K562 (cell line): ENCODE measurements around the gene TGFBR3L. TPM values are rescaled to one million over a fixed set of nuclear protein-coding genes. Genes with fewer than 3 reads are reported as not detected.

Experiments
- BCOR ChIP-seq: fragments of 450-650 bp; IDR thresholded peaks from 2 replicates; pipeline ENCODE4 v1.6.1; 2016
- KAT2B ChIP-seq: IDR thresholded peaks from one replicate; pipeline ENCODE4 v1.6.1; 2012; ENCODE audit warnings: low read depth, mild to moderate bottlenecking, control low read depth, inconsistent platforms, low read length, moderate library complexity
- polyA plus RNA-seq, 8 experiments: library from polyadenylated mRNA; depleted of rRNA in 4 of 8; stranded (reverse) in 5 of 8; unstranded in 3 of 8; fragments of >200 nt; fragmentation: Nextera tagmentation in 2 of 8; fragmentation: Illumina TruSeq in 1 of 8; extraction: Ambion mirVana in 2 of 8; extraction: Trizol in 1 of 8; gene quantifications; 2 replicates each; pipeline versions ENCODE4 v1.2.1 to v1.2.3, GENCODE V29; 2011 to 2014; ENCODE audit warnings: inconsistent platforms in 1 of 8, missing spikeins in 1 of 8
- total RNA-seq, 7 experiments: library from RNA; depleted of rRNA in 6 of 7; stranded (reverse); fragments of >200 nt in 6 of 7; fragmentation: Illumina TruSeq in 2 of 7; extraction: Trizol in 2 of 7; gene quantifications; 2 replicates each; pipeline versions ENCODE4 v1.2.1 to v1.2.3, GENCODE V29; 2011 to 2021; ENCODE audit warnings: low replicate concordance in 1 of 7
- TF ChIP-seq, protein P1 (sequence below): fragments of 250-450 bp; sonication (Bioruptor Pico); IDR thresholded peaks from 2 replicates; pipeline ENCODE4 v1.5.0; 2020; ENCODE audit warnings: mild to moderate bottlenecking, borderline replicate concordance
- TF ChIP-seq, protein P2 (sequence below): sonication (generic); formaldehyde crosslinking; IDR thresholded peaks from 2 replicates; pipeline ENCODE4 v1.8.0; 2022; ENCODE audit warnings: mild to moderate bottlenecking, missing genetic modification reagents
- TF ChIP-seq, protein P3 (sequence below), 2 experiments: IDR thresholded peaks; 2 replicates each; pipeline ENCODE4 v1.6.1; 2011; ENCODE audit warnings: borderline replicate concordance in 1 of 2, control low read depth in 1 of 2, low read depth in 1 of 2, low read length in 1 of 2, mild to moderate bottlenecking in 1 of 2, mixed read lengths in 1 of 2, moderate library complexity in 1 of 2; ENCODE audit not compliant: insufficient read depth in 1 of 2, insufficient read length in 1 of 2, poor library complexity in 1 of 2, severe bottlenecking in 1 of 2; ENCODE audit errors: extremely low read depth in 1 of 2
- TF ChIP-seq, protein P4 (sequence below): fragments of 200-600 bp; sonication (generic); IDR thresholded peaks from one replicate; pipeline ENCODE4 v1.6.1; 2012; ENCODE audit warnings: mild to moderate bottlenecking, low read depth, low read length, inconsistent platforms

The TGFBR3L gene
- total and polyA plus RNA-seq, 9 of the 15 experiments (the other 6 are each of a cell fraction or from before 2014, with no cell fraction given) = not detected

DNA sequence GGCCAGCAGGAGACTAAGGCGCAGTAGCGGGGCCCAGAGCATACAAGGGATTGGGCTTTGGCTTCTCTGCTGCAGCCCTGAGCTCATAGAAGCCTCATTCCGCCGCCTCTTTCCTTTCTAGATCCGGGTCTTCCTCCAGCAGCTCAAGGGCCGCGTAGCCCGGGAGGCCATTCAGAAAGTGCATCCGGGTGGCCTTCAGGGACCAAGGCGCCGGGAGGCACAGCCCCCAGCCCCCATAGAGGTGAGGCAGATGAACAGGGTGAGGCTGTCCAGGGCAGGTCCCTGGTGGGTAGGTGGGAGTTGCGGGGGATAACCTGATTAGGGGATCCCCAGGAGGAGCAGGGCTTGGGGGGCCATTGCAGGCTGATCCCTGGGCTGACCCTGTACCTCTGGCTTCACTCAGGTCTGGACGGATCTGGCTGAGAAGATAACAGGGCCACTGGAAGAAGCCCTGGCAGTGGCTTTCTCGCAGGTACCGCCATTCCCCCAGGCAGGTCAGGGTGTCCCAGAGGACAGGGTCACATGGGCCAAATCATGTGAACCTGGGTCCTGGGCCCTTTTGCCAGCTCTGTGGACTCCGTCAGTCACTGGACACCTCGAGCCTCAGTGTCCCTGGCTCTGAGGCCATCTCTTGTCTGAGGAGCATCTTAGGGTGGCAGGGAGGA is 6.8 kb downstream of the TGFBR3L start (continued):
- TF ChIP-seq KAT2B = no peak
- TF ChIP-seq, protein P1, sequence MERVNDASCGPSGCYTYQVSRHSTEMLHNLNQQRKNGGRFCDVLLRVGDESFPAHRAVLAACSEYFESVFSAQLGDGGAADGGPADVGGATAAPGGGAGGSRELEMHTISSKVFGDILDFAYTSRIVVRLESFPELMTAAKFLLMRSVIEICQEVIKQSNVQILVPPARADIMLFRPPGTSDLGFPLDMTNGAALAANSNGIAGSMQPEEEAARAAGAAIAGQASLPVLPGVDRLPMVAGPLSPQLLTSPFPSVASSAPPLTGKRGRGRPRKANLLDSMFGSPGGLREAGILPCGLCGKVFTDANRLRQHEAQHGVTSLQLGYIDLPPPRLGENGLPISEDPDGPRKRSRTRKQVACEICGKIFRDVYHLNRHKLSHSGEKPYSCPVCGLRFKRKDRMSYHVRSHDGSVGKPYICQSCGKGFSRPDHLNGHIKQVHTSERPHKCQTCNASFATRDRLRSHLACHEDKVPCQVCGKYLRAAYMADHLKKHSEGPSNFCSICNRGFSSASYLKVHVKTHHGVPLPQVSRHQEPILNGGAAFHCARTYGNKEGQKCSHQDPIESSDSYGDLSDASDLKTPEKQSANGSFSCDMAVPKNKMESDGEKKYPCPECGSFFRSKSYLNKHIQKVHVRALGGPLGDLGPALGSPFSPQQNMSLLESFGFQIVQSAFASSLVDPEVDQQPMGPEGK = no peak
- TF ChIP-seq, protein P2, sequence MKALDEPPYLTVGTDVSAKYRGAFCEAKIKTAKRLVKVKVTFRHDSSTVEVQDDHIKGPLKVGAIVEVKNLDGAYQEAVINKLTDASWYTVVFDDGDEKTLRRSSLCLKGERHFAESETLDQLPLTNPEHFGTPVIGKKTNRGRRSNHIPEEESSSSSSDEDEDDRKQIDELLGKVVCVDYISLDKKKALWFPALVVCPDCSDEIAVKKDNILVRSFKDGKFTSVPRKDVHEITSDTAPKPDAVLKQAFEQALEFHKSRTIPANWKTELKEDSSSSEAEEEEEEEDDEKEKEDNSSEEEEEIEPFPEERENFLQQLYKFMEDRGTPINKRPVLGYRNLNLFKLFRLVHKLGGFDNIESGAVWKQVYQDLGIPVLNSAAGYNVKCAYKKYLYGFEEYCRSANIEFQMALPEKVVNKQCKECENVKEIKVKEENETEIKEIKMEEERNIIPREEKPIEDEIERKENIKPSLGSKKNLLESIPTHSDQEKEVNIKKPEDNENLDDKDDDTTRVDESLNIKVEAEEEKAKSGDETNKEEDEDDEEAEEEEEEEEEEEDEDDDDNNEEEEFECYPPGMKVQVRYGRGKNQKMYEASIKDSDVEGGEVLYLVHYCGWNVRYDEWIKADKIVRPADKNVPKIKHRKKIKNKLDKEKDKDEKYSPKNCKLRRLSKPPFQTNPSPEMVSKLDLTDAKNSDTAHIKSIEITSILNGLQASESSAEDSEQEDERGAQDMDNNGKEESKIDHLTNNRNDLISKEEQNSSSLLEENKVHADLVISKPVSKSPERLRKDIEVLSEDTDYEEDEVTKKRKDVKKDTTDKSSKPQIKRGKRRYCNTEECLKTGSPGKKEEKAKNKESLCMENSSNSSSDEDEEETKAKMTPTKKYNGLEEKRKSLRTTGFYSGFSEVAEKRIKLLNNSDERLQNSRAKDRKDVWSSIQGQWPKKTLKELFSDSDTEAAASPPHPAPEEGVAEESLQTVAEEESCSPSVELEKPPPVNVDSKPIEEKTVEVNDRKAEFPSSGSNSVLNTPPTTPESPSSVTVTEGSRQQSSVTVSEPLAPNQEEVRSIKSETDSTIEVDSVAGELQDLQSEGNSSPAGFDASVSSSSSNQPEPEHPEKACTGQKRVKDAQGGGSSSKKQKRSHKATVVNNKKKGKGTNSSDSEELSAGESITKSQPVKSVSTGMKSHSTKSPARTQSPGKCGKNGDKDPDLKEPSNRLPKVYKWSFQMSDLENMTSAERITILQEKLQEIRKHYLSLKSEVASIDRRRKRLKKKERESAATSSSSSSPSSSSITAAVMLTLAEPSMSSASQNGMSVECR = 0 out of 2 replicates have a peak, but pooled peaks have one; percentile 6
- TF ChIP-seq, protein P3, sequence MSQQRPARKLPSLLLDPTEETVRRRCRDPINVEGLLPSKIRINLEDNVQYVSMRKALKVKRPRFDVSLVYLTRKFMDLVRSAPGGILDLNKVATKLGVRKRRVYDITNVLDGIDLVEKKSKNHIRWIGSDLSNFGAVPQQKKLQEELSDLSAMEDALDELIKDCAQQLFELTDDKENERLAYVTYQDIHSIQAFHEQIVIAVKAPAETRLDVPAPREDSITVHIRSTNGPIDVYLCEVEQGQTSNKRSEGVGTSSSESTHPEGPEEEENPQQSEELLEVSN (IDR thresholded peaks at IDR 0.05; ENCODE audit: borderline replicate concordance in 1 of 2, extremely low read depth in 1 of 2, insufficient read depth in 1 of 2, insufficient read length in 1 of 2, low read depth in 1 of 2, low read length in 1 of 2, poor library complexity in 1 of 2, severe bottlenecking in 1 of 2) = peak in 1 of 2 experiments; percentile 7
- no peak for TF ChIP-seq BCOR
- TF ChIP-seq, protein P4, sequence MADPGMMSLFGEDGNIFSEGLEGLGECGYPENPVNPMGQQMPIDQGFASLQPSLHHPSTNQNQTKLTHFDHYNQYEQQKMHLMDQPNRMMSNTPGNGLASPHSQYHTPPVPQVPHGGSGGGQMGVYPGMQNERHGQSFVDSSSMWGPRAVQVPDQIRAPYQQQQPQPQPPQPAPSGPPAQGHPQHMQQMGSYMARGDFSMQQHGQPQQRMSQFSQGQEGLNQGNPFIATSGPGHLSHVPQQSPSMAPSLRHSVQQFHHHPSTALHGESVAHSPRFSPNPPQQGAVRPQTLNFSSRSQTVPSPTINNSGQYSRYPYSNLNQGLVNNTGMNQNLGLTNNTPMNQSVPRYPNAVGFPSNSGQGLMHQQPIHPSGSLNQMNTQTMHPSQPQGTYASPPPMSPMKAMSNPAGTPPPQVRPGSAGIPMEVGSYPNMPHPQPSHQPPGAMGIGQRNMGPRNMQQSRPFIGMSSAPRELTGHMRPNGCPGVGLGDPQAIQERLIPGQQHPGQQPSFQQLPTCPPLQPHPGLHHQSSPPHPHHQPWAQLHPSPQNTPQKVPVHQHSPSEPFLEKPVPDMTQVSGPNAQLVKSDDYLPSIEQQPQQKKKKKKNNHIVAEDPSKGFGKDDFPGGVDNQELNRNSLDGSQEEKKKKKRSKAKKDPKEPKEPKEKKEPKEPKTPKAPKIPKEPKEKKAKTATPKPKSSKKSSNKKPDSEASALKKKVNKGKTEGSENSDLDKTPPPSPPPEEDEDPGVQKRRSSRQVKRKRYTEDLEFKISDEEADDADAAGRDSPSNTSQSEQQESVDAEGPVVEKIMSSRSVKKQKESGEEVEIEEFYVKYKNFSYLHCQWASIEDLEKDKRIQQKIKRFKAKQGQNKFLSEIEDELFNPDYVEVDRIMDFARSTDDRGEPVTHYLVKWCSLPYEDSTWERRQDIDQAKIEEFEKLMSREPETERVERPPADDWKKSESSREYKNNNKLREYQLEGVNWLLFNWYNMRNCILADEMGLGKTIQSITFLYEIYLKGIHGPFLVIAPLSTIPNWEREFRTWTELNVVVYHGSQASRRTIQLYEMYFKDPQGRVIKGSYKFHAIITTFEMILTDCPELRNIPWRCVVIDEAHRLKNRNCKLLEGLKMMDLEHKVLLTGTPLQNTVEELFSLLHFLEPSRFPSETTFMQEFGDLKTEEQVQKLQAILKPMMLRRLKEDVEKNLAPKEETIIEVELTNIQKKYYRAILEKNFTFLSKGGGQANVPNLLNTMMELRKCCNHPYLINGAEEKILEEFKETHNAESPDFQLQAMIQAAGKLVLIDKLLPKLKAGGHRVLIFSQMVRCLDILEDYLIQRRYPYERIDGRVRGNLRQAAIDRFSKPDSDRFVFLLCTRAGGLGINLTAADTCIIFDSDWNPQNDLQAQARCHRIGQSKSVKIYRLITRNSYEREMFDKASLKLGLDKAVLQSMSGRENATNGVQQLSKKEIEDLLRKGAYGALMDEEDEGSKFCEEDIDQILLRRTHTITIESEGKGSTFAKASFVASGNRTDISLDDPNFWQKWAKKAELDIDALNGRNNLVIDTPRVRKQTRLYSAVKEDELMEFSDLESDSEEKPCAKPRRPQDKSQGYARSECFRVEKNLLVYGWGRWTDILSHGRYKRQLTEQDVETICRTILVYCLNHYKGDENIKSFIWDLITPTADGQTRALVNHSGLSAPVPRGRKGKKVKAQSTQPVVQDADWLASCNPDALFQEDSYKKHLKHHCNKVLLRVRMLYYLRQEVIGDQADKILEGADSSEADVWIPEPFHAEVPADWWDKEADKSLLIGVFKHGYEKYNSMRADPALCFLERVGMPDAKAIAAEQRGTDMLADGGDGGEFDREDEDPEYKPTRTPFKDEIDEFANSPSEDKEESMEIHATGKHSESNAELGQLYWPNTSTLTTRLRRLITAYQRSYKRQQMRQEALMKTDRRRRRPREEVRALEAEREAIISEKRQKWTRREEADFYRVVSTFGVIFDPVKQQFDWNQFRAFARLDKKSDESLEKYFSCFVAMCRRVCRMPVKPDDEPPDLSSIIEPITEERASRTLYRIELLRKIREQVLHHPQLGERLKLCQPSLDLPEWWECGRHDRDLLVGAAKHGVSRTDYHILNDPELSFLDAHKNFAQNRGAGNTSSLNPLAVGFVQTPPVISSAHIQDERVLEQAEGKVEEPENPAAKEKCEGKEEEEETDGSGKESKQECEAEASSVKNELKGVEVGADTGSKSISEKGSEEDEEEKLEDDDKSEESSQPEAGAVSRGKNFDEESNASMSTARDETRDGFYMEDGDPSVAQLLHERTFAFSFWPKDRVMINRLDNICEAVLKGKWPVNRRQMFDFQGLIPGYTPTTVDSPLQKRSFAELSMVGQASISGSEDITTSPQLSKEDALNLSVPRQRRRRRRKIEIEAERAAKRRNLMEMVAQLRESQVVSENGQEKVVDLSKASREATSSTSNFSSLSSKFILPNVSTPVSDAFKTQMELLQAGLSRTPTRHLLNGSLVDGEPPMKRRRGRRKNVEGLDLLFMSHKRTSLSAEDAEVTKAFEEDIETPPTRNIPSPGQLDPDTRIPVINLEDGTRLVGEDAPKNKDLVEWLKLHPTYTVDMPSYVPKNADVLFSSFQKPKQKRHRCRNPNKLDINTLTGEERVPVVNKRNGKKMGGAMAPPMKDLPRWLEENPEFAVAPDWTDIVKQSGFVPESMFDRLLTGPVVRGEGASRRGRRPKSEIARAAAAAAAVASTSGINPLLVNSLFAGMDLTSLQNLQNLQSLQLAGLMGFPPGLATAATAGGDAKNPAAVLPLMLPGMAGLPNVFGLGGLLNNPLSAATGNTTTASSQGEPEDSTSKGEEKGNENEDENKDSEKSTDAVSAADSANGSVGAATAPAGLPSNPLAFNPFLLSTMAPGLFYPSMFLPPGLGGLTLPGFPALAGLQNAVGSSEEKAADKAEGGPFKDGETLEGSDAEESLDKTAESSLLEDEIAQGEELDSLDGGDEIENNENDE = no peak
